T follicular helper cell (primary cell): Measurements from ENCODE around the gene SMAD3.

Experiments used
- DNase-seq: peaks from one replicate; pipeline ENCODE4 v3.0.0-alpha.2; 2020; ENCODE audit warnings: low read depth

Gene SMAD3

GRCh38 chr15:67127965-67128364, 62.6 kb downstream of the SMAD3 start:
- no peak for DNase-seq

DNA sequence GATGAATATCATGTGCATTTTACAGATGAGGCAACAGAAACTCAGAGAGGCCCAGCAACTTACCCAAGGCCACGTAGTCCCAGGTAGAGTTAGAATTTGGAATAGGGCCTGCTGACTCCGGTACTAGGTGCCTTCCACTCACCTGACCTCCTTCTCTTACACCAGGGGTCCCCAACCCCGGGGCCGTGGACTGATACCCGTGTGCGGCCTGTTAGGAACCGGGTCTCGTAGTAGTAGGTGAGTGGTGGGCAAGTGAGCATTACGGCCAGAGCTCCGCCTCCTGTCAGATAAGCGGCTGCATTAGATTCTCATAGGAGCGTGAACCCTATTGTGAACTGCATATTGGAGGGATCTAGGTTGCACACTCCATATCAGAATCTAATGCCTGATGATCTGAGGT, 64.8 kb downstream of the SMAD3 start:
- DNase-seq, result no peak

- DNase-seq, result no peak
These were observed 65.5 kb downstream of the SMAD3 start for GRCh38 chr15:67130673-67131601.

DNA sequence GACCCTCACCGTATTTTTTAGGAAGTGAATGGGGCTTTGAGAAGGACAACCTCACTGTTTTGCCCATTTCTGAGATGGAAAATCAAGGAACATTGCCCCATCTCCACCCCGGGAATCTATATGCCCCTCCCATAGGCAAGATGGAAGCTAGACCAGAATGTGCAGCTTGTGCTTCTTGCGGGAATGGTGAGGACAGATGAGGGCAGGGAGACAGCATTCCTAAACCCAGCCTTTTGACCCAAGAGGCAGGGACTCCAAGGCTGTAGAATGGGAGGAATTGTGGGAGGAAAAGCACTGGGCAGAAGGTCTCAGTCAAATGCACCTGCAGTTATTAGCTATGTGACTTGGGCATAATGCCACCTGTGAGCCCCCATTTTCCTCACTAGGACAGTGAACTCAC, 66.9 kb downstream of the SMAD3 start:
- DNase-seq, result no peak

DNA sequence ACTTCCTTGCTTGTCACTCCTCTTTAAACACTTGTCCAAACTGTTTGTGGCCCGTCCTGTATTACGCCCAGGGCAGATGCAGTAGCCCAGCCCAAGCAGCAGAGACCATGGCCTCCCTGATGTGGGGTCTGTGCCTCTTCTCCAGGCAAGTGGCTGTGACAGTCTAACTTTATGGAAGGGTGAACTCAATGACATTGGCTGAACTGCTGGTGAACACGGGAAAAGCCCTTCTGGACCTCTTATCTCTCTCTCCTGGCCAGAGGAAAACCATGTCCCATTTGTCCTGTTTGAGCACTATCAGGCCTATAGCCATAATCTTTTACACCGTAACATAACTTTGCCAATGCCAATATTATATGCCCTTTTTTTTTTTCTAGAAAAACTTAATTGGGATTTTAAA, 67.6 kb downstream of the SMAD3 start:
- no peak for DNase-seq

- no peak for DNase-seq
These were observed 68.3 kb downstream of the SMAD3 start for GRCh38 chr15:67133738-67134066.

DNA sequence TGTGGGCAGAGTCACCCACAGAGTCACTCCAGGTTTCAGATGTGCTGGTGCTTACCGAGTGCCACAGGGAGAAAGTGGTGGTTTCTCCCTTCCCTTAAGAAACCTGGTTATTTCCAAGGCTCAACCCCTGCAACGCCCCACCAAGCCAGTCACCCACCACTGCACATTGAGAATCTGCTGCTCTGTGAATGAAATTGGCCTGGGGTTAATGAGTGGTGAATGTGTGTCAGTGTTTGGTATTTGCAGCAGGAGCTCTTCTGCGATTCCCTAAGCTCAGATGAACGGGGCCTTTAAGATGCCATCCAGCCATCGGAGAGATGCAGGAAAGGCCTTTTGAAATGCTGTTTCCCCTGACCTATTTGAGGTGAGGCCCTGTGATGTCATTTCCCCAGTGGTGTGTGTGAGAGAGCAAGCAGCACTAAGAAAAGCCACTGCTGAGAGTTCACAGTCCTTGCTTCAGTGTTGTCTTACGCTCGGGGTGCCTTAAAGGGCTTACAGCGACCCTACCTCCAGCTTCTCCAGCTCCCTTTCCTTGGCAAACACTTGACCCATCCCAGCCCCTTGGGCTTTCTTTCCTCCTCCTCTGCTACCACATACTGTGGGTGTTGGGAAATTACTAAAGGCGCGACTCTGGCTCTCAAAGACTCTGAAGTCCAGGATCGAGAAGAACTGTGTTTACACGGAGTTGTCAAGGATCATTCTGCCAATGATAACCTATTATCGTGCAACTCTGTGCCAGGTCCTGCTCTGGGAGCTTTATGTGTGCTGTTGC, 68.9 kb downstream of the SMAD3 start:
- DNase-seq, result peak; percentile 62

DNA sequence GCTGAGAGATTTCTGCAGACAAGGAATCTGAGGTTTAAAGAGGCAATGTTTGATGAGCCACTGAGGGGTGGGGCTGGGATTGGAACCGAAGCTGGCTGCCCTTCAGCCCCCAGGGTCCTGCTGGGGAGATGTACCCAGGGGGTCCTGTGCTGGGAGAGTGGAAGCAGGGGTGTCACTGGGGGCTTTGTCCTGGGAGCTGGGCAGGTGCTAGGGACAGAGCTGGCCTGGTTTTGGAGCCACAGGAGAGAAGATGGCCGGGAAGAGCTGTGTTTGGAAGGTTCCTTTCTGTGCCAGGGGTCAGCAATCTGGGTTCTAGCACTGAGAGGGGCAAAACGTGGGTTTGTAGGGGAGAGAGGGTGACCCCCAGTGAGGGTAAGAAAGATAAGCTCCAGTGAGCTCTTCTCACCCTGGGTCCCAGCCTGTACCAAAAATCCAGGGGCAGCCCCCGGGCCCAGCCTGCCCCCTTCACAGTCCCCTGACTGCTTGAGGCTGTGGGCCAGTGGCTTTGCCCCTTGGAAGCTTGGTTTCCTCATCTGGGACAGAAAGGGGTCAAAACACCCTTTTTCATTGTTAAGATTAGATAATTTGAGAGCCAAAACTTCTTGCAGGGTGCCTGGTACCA, 69.6 kb downstream of the SMAD3 start:
- no peak for DNase-seq

- DNase-seq, result no peak
These were observed 70.1 kb downstream of the SMAD3 start for GRCh38 chr15:67135494-67135893.

- DNase-seq, result no peak
These were observed 71.4 kb downstream of the SMAD3 start for GRCh38 chr15:67136802-67137201.

GRCh38 chr15:67137319-67137718, 71.9 kb downstream of the SMAD3 start:
- DNase-seq, result no peak

- no peak for DNase-seq
These were observed 72.8 kb downstream of the SMAD3 start for GRCh38 chr15:67137951-67138848.

DNA sequence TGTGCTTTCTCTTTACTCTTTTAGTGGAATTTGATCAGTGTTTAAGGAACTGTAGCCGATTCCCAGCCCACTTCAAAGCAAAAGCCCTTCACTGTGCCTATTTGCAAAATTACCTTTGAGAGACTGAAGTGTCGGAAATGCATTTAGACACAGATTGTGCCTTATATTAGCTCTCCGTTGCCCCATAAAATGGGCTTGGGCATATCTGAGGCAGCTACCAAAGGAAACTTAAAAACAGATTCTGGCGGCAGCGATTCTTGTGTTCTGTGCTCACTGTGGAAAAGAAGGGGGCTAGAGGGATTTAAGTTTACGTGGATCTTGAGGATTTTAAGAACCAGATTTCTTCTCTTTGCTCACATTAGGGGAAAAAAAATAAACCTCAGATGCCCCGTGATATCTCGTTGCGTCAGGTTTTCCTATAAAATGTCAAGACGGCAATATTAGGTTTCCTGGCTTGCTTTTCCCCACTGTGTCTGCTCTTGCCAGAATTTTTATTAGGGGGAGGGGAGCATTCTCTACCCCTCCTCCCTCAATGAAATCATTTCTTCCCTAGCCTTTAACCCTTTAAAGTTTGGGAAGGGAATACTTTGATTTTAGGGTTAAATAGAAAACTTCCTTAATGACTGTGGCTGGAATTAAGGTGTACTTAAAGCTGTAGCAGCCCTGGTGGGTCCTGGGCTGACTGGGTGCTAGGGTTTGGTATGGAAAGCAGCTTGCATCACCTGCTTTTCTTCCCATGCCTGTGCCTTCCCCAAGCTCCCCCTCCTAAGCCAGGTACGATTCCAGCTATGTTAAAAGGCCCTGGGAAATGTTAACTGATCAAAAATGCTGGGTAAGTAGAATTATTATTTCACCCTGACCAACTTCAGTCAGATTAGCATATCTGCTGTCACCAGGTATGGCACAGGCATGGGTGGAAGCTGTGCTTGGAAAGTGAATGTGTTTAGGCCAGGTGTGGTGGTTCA, 73.8 kb downstream of the SMAD3 start:
- DNase-seq, result no peak

- no peak for DNase-seq
These were observed 74.9 kb downstream of the SMAD3 start for GRCh38 chr15:67140078-67140833.

DNA sequence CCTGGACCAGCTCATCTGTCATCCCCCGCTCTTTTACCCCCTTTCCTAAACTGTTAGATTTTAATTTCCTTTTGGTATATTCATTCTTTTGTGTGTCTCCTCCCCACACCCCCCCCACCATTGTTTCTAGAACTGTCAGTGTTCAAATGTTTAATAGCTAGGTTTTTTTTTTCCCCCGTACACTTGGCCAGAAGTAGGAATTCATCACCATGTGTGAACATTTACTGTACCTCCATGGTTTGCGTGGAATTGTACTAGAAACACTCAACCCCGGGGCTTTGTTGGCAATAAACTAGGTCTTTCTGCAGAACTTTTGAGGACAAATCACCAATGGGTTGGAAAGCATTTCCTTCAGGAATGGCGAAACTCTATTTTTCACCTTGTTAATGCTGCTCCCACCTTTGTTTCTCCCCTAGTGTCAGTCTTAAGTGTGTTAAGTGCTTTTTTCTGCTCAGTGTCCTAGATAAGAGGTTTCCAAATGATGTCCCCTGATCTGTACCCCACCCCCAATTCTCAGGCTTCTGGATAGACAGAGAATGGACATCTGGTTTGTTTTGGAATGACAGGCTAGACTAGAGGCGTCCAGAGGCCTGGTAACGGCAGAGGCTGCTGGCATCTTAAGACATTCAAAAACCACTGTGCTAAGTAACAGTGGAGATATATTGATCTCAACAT, 76.8 kb downstream of the SMAD3 start:
- no peak for DNase-seq

- no peak for DNase-seq
These were observed 77.3 kb downstream of the SMAD3 start for GRCh38 chr15:67142767-67143100.

GRCh38 chr15:67143646-67144045, 78.2 kb downstream of the SMAD3 start:
- DNase-seq, result no peak

DNA sequence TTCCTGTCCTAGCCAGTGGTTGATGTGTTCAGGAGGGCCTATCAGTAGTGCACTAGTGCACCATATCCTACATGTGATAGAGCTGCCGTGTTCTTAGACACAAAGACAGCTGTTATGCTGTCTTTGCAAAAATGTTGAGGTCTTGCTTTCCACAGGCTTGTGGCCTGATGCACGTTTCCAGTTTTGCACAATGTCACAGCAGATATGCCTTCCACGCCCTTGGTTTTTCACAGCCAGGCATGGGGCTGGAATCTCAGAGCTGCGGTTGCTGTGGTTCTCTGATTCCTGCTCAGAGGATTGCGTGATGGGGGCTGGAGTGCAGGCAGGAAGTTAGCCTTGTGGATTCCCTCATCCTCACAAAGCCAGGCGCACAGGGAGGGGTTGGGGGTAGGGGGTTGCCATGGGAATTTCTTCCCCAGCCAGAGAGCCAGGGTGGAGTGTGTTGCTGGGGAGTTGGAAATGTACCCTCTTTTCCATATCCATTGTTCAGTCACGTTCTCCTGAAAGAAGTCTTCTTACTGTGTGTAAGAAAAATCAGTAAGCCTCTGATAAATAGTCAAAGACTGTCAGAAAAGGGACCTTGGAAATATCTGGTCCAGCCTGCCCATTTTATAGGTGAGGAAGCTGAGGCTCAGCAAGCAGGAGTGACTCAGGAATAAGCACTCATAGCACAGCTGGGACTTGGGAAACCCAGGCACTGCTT, 79.4 kb downstream of the SMAD3 start:
- DNase-seq, result no peak

GRCh38 chr15:67145312-67145610, 79.9 kb downstream of the SMAD3 start:
- DNase-seq, result no peak
